Lung (tissue), 12 donors: ENCODE data around the gene SLC46A3. TPM values are rescaled to one million over a fixed set of nuclear protein-coding genes. Genes with fewer than 3 reads are reported as not detected.
A peak's percentile ranks its signal among the peaks of the same experiment; 100 is the strongest.

ENCODE experiments used
- ATAC-seq: fragments of 200-7000 bp; cut with Tn5 transposase; one replicate; pipeline ENCODE4 v1.9.1; 2020; ENCODE audit warnings: moderate number of reproducible peaks; ENCODE audit not compliant: insufficient read depth, low FRiP score
- DNase-seq, 3 donors: peaks; one replicate each; pipeline ENCODE4 v3.0.0-alpha.2; 2013 to 2017
- H3K27ac ChIP-seq, 2 donors: one replicate each; pipeline ENCODE4 v1.5.1; 2013; ENCODE audit warnings: mild to moderate bottlenecking in 2 of 2, moderate library complexity in 2 of 2, control low read depth in 1 of 2, inconsistent platforms in 1 of 2, low read depth in 1 of 2, low read length in 1 of 2
- H3K27me3 ChIP-seq, 3 donors: one replicate each; pipeline ENCODE4 v1.5.1; 2013; ENCODE audit warnings: low read length in 2 of 3; ENCODE audit not compliant: control insufficient read depth in 3 of 3, insufficient read depth in 3 of 3
- H3K36me3 ChIP-seq, 4 donors: one replicate each; pipeline ENCODE4 v1.5.1; 2013; ENCODE audit warnings: low read length in 4 of 4, mild to moderate bottlenecking in 1 of 4, moderate library complexity in 1 of 4; ENCODE audit not compliant: control insufficient read depth in 4 of 4, insufficient read depth in 4 of 4
- H3K4me1 ChIP-seq, 5 donors: one replicate each; pipeline ENCODE4 v1.5.1; 2013; ENCODE audit warnings: low read length in 5 of 5, mild to moderate bottlenecking in 2 of 5, moderate library complexity in 1 of 5; ENCODE audit not compliant: control insufficient read depth in 5 of 5, insufficient read depth in 5 of 5
- H3K4me3 ChIP-seq: one replicate; pipeline ENCODE4 v1.5.1; 2013; ENCODE audit warnings: mild to moderate bottlenecking, control low read depth, moderate library complexity
- H3K9ac ChIP-seq, 2 donors: one replicate each; pipeline ENCODE4 v1.5.1; 2013; ENCODE audit warnings: low read length in 2 of 2, control low read depth in 1 of 2; ENCODE audit not compliant: insufficient read depth in 1 of 2
- H3K9me3 ChIP-seq, 4 donors: one replicate each; pipeline ENCODE4 v1.5.1; 2013; ENCODE audit warnings: low read length in 3 of 4, mild to moderate bottlenecking in 1 of 4, moderate library complexity in 1 of 4; ENCODE audit not compliant: control insufficient read depth in 4 of 4, insufficient read depth in 3 of 4
- CTCF ChIP-seq: IDR thresholded peaks from 2 replicates; pipeline ENCODE4 v1.5.1; 2012; ENCODE audit warnings: mild to moderate bottlenecking; ENCODE audit errors: control extremely low read depth, extremely low read depth
- WGBS, 2 donors: extraction: QIAGEN DNeasy Blood & Tissue Kit; methylation state at CpG; one replicate each; pipeline ENCODE4 v1.1.7; 2013; 5-methylcytosine and 5-hydroxymethylcytosine counted together
- polyA plus RNA-seq, 2 donors: library from polyadenylated mRNA; stranded (reverse); fragments of 200-250 nt; gene quantifications; one replicate each; pipeline ENCODE4 v1.2.1, GENCODE V29; 2013
- total RNA-seq, 2 donors: library from RNA; depleted of rRNA in 1 of 2; stranded (reverse); fragments of >200 nt in 1 of 2; gene quantifications; one replicate each; pipeline ENCODE4 v1.2.1, GENCODE V29; 2014 to 2021
- donor health status: control.
- donor health status: control.
- donor health status: Bipolar disorder and iron deficiency.
- donor health status: healthy.
- donor health status: DM: yes; HTN: yes; CAD: no.

The SLC46A3 gene
- total and polyA plus RNA-seq, 4 donors, result 6.9 to 10.9 (median 8.9) TPM

GRCh38 chr13:28716511-28716910 lies 2.3 kb downstream of the SLC46A3 start:
- H3K27me3 ChIP-seq, result peaks cover 0 to 27% (median 23%) of the 10 kb centered on the region in 3 donors
- WGBS, 2 donors, result 34 to 51% methylated on average over 8 of the region's 8 CpGs
- H3K27ac ChIP-seq, result peak overlapping the region in 1 of 2 donors; percentile 98
- no peak overlapping the region for H3K4me3 ChIP-seq
- H3K9ac ChIP-seq, result no peak overlapping the region
- H3K4me1 ChIP-seq, result peaks cover 0 to 22% (median 7%) of the 10 kb centered on the region in 5 donors
- peaks cover 0 to 4% (median 0%) of the 10 kb centered on the region in 4 donors for H3K36me3 ChIP-seq
- DNase-seq (peak in 1 of 3 donors; percentile 2), ATAC-seq (no peak)
- no peaks in the 10 kb centered on the region for H3K9me3 ChIP-seq
- no peak for TF ChIP-seq CTCF

- Histone ChIP-seq H3K27ac (no peak overlapping the region), H3K4me1 (peaks cover 3 to 22% (median 7%) of the 10 kb centered on the region in 5 donors), H3K4me3 (no peak overlapping the region), H3K27me3 (peaks cover 0 to 27% (median 23%) of the 10 kb centered on the region in 3 donors), H3K36me3 (peaks cover 0 to 6% (median 0%) of the 10 kb centered on the region in 4 donors), H3K9ac (no peak overlapping the region), H3K9me3 (no peaks in the 10 kb centered on the region)
- DNase-seq (no peak), ATAC-seq (no peak)
- no peak for TF ChIP-seq CTCF
- WGBS, 2 donors, result 93 to 94% methylated on average over 1 of the region's 1 CpG
These were observed 4.1 kb downstream of the SLC46A3 start for GRCh38 chr13:28714651-28715050.

DNA sequence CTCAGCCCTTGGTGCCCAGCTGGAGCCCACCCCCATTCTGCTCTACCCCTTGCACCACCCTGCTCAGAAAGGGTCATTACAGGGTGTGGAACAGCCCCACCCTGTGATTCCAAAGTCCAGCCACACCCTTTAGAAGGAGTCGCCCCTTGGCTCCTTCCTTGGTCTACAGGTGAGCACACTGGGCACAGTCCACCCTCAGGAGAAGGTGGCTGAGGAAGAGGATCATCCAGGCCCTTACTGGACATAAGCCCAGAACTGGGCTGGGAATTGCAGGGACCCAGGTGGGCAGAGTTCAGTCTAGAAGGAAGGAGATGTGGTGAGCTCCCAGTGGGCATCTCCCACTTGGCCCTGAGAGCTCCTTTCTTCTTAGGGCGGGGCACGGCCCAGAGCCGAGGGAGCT lies 8.6 kb downstream of the SLC46A3 start:
- 85% methylated on average over 4 of the region's 4 CpGs for WGBS, 2 donors

More for the DNA sequence above, 8.6 kb downstream of the SLC46A3 start:
- Histone ChIP-seq H3K4me1 (peaks cover 0 to 4% (median 0%) of the 10 kb centered on the region in 5 donors), H3K9me3 (no peaks in the 10 kb centered on the region), H3K36me3 (peaks cover 0 to 12% (median under 1%) of the 10 kb centered on the region in 4 donors), H3K9ac (no peak overlapping the region), H3K4me3 (no peak overlapping the region), H3K27ac (no peak overlapping the region), H3K27me3 (peaks cover 0 to 7% (median under 1%) of the 10 kb centered on the region in 3 donors)
- ATAC-seq, result no peak
- no peak for DNase-seq
- TF ChIP-seq CTCF, result no peak
